IPS-15b (cell line): ENCODE data around the gene FAM83F.
"Not testable (repeated sequence)": the region's sequence is repeated elsewhere in the genome, so short reads cannot be mapped to it uniquely, and the experiment has no call there.

Experiments used
- H3K27me3 ChIP-seq: one replicate; pipeline ENCODE4 v1.6.1; 2013; ENCODE audit warnings: low read length; ENCODE audit not compliant: control insufficient read depth, insufficient read depth
- H3K36me3 ChIP-seq: one replicate; pipeline ENCODE4 v1.6.1; 2013; ENCODE audit warnings: low read length; ENCODE audit not compliant: control insufficient read depth, insufficient read depth
- H3K4me1 ChIP-seq: one replicate; pipeline ENCODE4 v1.6.1; 2013; ENCODE audit warnings: mild to moderate bottlenecking, low read length; ENCODE audit not compliant: control insufficient read depth, insufficient read depth
- H3K4me3 ChIP-seq: one replicate; pipeline ENCODE4 v1.5.1; 2013; ENCODE audit warnings: low read depth, low read length
- H3K9ac ChIP-seq: one replicate; pipeline ENCODE4 v1.6.1; 2013; ENCODE audit warnings: low read depth, mild to moderate bottlenecking, low read length
- H3K9me3 ChIP-seq: one replicate; pipeline ENCODE4 v1.6.1; 2013; ENCODE audit warnings: mild to moderate bottlenecking, low read length; ENCODE audit not compliant: control insufficient read depth, insufficient read depth

FAM83F gene

DNA sequence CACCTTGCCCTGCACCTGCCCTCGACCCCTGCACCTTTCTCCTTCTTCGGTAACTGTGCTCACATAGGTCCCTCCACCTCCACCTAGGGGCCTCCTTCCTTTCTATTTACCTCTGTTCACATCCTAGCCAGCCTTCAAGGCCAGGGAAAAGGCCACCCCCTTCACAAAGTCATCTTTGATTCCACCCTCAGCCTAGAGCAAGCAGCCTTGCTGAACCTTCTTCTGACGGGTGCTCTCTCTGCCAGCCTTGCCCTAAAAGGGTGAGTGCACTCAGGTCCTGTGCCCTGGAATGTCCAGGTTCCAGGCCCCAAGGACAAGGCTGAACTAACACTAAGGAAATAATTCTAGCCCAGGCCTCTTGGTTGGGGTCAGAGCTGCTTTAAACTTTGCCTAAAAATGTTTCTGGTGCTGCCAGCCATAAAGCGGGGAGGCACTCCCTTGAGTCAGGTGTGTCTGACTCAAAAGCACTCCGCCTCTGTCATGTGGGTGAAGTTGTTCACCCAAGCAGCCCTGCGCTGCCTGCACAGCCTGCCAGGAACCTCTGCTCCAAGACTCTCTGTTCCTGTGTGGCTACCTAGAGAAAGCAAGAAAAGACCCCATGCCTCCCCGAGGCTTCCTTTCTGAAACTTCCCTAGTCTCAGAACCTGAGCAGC, 9.2 kb upstream of the FAM83F start:
- no peaks in the 10 kb centered on the region for H3K36me3 ChIP-seq
- no peak overlapping the region for H3K9ac ChIP-seq
- no peaks in the 10 kb centered on the region for H3K9me3 ChIP-seq
- H3K27me3 ChIP-seq = peaks cover 22% of the 10 kb centered on the region
- no peak overlapping the region for H3K4me3 ChIP-seq
- no peaks in the 10 kb centered on the region for H3K4me1 ChIP-seq

- no peaks in the 10 kb centered on the region for H3K9me3 ChIP-seq
- H3K9ac ChIP-seq = no peak overlapping the region
- peaks cover 42% of the 10 kb centered on the region for H3K27me3 ChIP-seq
- no peaks in the 10 kb centered on the region for H3K36me3 ChIP-seq
- H3K4me1 ChIP-seq = no peaks in the 10 kb centered on the region
- no peak overlapping the region for H3K4me3 ChIP-seq
These were observed 6.2 kb upstream of the FAM83F start for GRCh38 chr22:39988386-39989114.

GRCh38 chr22:39989633-39990032, 5.1 kb upstream of the FAM83F start:
- no peaks in the 10 kb centered on the region for H3K4me1 ChIP-seq
- H3K27me3 ChIP-seq = peaks cover 49% of the 10 kb centered on the region

DNA sequence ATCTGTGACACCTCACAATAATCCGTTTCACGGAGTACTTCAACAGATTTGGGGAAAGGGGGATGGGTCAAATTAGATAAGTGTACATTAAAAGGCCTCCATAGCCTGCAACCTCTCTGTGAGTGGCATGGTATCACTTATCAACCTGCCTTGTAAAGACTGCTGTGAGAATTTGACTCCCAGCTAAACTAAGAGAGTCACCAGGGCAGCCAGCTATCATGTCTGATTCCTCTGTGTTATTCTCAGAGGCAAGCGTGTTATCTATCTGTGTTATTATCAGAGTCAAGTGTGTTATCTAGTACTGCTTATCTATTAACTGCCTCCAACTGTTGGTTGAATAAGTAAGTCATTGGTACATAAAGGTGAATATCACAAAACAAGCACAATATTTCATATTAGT, 4.1 kb upstream of the FAM83F start:
- Histone ChIP-seq H3K9ac (no peak overlapping the region), H3K27me3 (peaks cover 47% of the 10 kb centered on the region), H3K36me3 (no peaks in the 10 kb centered on the region), H3K4me3 (no peak overlapping the region), H3K4me1 (no peaks in the 10 kb centered on the region), H3K9me3 (no peaks in the 10 kb centered on the region)

More at GRCh38 chr22:39989633-39990032, 5.1 kb upstream of the FAM83F start:
- Histone ChIP-seq H3K9ac (no peak overlapping the region), H3K36me3 (no peaks in the 10 kb centered on the region), H3K4me3 (no peak overlapping the region), H3K9me3 (no peaks in the 10 kb centered on the region)

DNA sequence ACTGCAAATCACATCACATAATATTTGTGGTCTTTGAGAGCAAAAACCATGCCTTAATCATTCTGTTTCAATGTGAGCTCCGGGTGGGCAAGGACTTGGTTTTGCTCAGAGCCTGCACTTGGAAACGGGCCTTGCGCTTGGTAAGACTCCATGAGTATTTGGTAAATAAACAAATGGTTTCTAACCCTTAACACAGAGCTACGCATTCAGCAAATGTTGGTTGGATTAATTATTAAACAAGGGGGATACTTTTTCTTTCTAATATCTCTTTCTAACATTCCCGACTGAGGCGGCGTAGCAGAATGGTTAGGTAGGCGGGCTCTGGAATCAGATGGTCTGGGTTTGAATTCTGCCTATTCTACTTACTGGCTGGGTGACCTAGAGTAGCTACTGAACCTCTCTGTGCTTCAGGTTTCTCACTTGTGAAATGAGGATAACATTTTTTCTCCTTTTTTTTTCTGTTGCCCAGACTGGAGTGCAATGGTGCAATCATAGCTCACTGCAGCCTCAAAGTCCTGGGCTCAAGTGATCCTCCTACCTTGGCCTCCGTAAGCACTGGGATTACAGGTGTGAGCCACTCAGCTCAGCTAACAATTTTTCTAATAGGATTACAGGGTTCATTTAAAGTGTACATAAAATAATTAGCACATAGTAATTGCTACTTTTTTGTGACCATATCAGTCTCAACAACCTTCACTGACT, 3.4 kb upstream of the FAM83F start:
- peaks cover 3% of the 10 kb centered on the region for H3K4me1 ChIP-seq
- H3K9me3 ChIP-seq = no peaks in the 10 kb centered on the region
- peaks cover 45% of the 10 kb centered on the region for H3K27me3 ChIP-seq
- no peaks in the 10 kb centered on the region for H3K36me3 ChIP-seq
- no peak overlapping the region for H3K4me3 ChIP-seq
- no peak overlapping the region for H3K9ac ChIP-seq

GRCh38 chr22:39992088-39992826, 2.5 kb upstream of the FAM83F start:
- Histone ChIP-seq H3K9ac (no peak overlapping the region), H3K27me3 (peaks cover 47% of the 10 kb centered on the region), H3K4me3 (no peak overlapping the region)

GRCh38 chr22:39992894-39993293, 1.9 kb upstream of the FAM83F start:
- not testable (repeated sequence) for H3K9ac ChIP-seq, H3K4me3 ChIP-seq, H3K9me3 ChIP-seq, H3K36me3 ChIP-seq
- Histone ChIP-seq H3K27me3 (peaks cover 47% of the 10 kb centered on the region), H3K4me1 (peaks cover 19% of the 10 kb centered on the region)

More at GRCh38 chr22:39992088-39992826, 2.5 kb upstream of the FAM83F start:
- Histone ChIP-seq H3K9me3 (no peaks in the 10 kb centered on the region), H3K4me1 (peaks cover 13% of the 10 kb centered on the region), H3K36me3 (no peaks in the 10 kb centered on the region)

- H3K36me3 ChIP-seq = no peaks in the 10 kb centered on the region
- H3K9ac ChIP-seq = no peak overlapping the region
- H3K9me3 ChIP-seq = no peaks in the 10 kb centered on the region
- peak overlapping the region; percentile 37 for H3K4me3 ChIP-seq
- peaks cover 28% of the 10 kb centered on the region for H3K4me1 ChIP-seq
- peaks cover 41% of the 10 kb centered on the region for H3K27me3 ChIP-seq
These were observed 651 bp upstream of the FAM83F start for GRCh38 chr22:39994041-39994565.

DNA sequence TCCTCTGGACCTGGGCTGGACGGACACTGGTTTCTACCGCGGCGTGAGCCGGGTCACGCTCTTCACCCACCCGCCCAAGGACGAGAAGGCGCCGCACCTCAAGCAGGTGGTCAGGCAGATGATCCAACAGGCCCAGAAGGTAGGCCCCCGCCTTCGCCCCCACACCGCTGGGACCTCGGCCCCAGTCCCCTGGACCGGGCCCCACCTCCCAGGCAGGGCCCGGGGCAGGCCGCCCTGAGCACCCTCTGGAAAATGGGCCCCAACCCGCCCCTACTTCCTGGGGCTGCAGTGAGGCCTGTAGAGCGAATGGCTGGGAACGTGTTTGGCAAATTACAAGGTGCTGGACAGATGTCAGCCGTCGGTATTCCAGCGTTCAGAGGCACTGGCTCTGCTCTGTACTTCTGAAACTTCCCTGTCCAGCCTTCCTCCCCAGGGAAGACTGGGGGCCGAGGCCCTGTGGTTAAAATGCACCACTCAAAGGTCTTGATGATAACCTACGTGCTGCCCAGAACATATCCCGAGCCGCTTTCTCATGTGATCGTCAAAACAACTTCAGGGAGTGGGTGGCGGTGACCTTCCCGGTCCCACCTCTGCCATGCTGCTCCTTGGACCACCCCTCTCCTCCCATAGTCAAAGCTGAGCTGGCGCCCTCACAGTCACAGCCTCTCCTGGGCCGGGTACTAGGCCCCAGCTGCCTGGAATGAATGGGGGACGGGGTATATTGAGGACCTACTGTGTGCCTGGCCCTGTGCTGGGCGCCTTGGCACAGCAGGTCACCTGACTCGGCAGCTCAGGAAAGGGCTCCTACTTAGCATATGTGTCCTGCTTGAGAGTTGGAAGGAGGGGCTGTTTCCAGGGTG, 869 bp downstream of the FAM83F start:
- Histone ChIP-seq H3K36me3 (peaks cover 5% of the 10 kb centered on the region), H3K27me3 (peaks cover 34% of the 10 kb centered on the region), H3K9ac (peak overlapping the region; percentile 65), H3K4me1 (peaks cover 40% of the 10 kb centered on the region), H3K9me3 (no peaks in the 10 kb centered on the region), H3K4me3 (peak overlapping the region; percentile 72)

DNA sequence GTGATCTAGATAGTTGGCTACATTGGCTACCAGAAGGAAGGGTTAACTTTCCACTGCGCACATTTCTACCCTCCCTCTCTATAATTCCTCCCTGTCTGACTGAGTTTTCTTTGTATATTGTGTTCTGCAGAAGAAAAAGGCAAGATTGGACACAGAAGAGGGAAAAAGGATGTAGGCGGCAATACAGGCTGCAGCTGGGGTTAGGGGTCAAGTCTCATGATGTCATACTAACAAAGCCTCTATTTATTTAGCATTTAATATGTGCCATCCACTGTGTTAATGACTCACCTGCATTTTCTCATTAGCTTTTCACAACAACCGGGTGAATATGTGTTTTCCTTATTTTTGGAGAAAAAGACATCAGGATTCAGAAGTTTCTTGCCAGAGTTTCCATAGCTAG, 2.0 kb downstream of the FAM83F start:
- peaks cover 30% of the 10 kb centered on the region for H3K27me3 ChIP-seq
- peaks cover 46% of the 10 kb centered on the region for H3K4me1 ChIP-seq
- no peaks in the 10 kb centered on the region for H3K9me3 ChIP-seq
- no peak overlapping the region for H3K4me3 ChIP-seq
- peaks cover 8% of the 10 kb centered on the region for H3K36me3 ChIP-seq
- no peak overlapping the region for H3K9ac ChIP-seq
